Testis (tissue), 2 donors: Measurements from ENCODE around the gene GALNT18.

ENCODE experiments used
- POLR2A ChIP-seq: fragments of 450-650 bp; IDR thresholded peaks from one replicate; pipeline ENCODE4 v1.6.1; 2017; ENCODE audit warnings: antibody characterized with exemption, mild to moderate bottlenecking, moderate library complexity
- TF ChIP-seq, protein P1 (sequence below), 3 experiments: fragments of 450-650 bp in 2 of 3; fragments of 200-600 bp in 1 of 3; sonication (generic) in 1 of 3; IDR thresholded peaks; one replicate each; pipeline ENCODE4 v1.5.1; 2016 to 2019; ENCODE audit warnings: antibody characterized with exemption in 3 of 3, mild to moderate bottlenecking in 2 of 3, moderate library complexity in 1 of 3

DNA sequence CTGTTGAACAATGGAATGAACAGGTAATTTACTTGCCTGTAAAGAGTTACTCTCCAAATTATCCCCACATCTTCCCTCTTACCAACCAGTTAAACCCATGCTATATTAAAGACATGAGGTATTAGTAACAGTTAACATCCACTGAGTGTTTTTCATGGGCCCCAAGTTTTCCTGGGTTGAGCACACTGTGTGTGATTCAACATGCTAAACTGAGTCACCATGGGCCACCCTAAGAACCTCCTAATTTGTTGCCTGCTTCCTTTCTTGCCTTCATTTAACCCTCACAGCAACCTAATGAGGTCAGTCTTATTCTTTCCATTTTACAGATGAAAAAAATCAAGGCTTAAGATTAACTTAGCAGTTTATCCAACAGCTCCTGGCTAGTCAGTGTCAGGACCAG lies 51.0 kb downstream of the GALNT18 start:
- TF ChIP-seq, protein P1, sequence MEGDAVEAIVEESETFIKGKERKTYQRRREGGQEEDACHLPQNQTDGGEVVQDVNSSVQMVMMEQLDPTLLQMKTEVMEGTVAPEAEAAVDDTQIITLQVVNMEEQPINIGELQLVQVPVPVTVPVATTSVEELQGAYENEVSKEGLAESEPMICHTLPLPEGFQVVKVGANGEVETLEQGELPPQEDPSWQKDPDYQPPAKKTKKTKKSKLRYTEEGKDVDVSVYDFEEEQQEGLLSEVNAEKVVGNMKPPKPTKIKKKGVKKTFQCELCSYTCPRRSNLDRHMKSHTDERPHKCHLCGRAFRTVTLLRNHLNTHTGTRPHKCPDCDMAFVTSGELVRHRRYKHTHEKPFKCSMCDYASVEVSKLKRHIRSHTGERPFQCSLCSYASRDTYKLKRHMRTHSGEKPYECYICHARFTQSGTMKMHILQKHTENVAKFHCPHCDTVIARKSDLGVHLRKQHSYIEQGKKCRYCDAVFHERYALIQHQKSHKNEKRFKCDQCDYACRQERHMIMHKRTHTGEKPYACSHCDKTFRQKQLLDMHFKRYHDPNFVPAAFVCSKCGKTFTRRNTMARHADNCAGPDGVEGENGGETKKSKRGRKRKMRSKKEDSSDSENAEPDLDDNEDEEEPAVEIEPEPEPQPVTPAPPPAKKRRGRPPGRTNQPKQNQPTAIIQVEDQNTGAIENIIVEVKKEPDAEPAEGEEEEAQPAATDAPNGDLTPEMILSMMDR (IDR thresholded peaks at IDR 0.05), result no peak
- TF ChIP-seq POLR2A, result no peak
